ENCODE data around the gene MCUB.
A peak's percentile ranks its signal among the peaks of the same experiment; 100 is the strongest.
"Not testable (repeated sequence)": the region's sequence is repeated elsewhere in the genome, so short reads cannot be mapped to it uniquely, and the experiment has no call there.

The MCUB gene

DNA sequence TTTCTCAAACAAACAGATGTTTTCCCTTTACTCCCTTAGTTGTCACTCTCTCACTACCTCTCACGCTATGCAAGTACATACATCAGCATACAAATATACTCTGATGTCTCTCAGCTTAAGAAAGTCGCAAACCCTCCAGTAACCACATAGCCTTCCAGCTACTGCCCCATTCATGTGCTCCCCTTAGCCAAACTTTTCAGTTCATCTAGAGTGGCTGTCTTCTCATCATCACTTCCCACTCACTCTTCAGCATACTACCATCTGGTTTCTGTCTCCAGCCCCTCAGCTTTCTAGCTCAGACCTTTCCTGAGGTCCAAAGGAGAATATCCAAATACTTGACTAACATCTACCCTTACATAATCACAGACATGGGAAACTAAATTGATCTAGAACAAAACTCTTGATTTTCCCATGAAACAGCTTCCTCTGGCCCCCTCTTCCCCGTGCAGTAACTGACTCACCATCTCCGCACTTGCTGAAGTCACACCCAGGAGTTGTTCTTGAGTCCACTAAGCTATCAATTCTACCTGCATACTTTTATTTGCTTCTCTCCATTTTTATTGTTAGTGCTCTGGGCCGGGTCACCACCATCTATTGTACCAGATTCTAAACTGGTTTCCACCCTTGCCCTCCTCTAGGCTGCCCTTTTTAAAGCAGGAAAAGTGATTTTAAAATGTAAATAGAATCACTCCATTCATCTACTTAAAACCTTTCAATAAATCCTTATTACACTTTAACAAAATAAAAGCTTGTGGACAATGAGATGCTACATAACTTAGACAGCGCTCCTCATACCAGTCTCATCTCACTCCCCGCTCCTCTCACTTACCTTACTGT is 86.0 kb downstream of the MCUB start:
- no peak for DNase-seq

GRCh38 chr4:109648266-109648996 is 88.4 kb downstream of the MCUB start:
- peak; percentile 53 for DNase-seq

GRCh38 chr4:109648997-109649575 is 89.0 kb downstream of the MCUB start:
- no peak for DNase-seq

DNA sequence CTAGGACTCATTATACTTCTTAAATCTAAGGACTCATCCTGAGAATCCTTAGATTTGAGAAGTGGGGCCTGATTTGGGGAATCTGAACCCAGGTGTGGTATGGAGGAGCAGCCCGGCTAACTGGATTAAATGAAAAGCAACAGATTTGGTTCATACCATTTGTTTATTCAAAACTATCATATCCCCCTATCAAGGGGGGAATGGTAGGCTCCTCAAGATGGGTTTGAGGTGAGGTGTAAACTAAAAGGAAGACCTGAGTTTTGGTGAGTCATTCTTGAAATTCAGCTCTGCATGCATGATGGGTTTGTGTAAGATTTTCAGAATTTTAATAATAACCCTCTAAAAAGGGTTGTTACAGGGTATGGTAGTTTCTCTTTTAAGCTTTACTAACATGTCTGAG is 89.8 kb downstream of the MCUB start:
- no peak for DNase-seq

- no peak for DNase-seq
Measured at GRCh38 chr4:109655396-109655795, 95.3 kb downstream of the MCUB start.

DNA sequence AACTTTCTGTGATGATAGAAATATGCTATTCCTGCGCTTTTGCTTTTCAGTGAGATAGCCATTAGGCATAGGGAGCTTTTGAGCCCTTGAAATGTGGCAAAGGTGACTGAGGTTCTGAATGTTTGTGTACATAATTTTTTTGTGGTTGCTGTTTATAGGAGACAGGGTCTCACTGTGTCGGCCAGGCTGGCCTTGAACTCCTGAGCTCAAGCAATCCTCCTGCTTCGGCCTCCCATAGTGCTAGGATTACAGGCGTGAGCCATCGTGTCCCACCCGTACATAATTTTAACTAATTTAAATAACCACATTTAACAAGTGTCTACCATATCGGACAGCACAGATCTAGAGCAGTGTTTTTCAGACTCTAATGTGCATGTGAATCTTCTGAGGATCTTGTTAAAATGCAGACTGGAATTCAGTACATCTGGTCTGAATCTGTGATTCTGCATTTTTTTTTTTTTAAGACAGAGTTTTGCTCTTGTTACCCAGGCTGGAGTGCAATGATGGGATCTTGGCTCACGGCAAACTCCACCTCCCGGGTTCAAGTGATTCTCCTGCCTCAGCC is 97.9 kb downstream of the MCUB start:
- no peak for DNase-seq

DNA sequence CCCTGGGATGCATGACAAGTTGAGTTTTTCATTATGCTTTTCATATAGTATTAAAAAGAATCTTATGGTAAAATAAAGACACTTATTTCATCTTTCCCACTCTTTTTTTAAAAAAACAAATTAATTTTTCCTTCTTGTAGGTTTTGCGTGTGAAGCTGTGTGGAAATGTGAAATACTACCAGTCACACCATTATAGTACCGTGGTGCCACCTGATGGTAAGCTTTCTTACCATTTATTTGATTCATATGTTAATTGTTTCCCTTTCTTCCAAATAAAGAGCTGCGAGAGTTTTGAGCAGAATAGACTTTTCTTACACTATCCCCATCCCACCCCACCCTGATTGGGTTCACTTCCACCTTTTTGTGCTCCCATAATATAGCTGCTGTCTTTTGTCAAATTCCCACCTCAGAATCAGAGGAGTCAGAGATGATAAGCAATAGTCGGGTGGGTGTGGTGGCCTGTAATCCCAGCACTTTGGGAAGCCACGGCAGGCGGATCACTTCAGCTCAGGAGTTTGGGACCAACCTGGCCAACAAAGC is 98.9 kb downstream of the MCUB start:
- no peak for DNase-seq

DNA sequence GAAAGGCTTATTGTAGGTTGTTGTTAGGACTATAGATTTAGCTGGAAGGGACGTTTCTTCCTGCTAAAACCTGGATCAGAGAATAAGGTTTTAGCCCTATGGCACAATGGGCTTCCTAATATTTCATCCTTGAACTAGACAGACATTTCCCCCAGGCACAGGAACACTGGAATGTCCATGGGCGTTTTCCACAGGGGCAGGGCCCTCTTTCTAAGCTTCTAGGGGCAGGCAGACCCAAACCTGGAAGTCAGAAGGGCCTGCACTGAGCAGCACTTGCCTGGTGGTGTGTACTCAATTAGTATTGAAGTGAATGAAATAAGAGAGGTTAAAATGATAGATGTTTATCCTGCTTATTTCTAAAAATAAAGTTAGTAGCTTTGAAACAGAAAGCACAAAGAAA is 102.1 kb downstream of the MCUB start:
- DNase-seq, result no peak

DNA sequence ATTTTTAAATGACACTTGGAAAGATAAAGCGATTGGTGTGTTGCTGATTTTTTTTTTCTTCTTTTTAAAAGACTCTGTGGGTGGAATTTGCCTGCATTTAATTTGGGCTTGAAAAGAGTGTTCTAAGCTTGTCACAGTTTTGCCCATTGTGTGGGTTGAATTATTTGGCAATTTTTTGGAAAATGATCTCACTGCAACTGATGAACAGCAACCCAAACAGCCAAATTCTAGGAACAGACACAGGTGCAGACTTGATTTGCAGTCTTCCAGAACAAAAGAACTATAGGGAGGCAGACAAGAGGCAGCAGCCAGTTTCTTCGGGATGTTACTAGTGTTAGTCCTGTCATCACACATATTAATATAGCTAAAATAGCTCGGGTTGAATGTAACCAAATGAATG is 102.7 kb downstream of the MCUB start:
- peak; percentile 24 for DNase-seq

DNA sequence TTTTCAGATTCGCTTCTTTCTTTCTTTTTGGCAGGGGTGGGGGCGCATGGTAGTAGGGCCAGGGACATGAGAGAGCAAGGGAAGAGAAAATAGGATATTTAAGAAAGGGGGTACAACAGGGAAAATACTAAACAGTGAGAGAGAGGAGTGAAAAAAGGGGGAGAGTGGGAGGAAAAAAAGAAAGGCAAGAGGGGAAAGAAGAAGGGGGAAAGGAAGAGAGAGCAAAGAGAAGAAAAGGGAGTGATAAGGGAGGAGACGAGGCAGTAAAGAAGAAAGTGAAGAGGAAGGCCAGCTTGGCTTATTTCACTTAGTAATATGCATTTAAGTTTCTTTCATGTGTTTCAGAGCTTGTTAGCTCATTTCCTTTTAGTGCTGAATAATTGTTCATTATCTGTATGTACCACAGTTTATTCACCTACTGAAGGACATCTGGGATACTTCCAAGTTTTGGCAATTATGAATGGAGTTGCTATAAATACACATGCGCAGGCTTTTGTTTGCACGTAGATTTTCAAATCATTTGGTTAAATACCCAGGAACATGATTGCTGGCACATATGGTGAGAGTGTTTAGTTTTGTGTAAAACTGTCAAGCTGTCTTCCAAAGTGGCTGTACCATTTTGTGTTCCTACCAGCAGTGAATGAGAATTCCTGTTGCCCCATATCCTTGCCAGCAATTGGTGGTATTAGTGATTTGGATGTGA is 105.9 kb downstream of the MCUB start:
- DNase-seq, result peak; percentile 90

DNA sequence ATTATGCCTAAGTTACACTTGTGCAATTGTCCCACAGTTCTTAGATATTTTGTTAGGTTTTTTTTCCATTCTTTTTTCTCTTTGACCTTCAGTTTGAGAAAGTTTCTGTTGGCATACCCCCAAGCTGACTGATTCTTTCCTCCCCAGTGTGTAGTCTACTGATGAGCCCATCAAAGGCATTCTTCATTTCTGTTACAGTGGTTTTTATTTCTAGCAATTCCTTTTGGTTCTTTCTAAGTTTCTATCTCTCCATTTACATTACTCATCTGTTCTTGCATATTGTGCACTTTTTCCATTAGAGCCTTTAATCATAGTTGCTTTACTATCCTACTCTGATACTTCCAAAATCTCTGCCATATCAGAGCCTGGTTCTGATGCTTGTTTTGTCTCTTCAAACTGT is 111.3 kb downstream of the MCUB start:
- no peak for DNase-seq

DNA sequence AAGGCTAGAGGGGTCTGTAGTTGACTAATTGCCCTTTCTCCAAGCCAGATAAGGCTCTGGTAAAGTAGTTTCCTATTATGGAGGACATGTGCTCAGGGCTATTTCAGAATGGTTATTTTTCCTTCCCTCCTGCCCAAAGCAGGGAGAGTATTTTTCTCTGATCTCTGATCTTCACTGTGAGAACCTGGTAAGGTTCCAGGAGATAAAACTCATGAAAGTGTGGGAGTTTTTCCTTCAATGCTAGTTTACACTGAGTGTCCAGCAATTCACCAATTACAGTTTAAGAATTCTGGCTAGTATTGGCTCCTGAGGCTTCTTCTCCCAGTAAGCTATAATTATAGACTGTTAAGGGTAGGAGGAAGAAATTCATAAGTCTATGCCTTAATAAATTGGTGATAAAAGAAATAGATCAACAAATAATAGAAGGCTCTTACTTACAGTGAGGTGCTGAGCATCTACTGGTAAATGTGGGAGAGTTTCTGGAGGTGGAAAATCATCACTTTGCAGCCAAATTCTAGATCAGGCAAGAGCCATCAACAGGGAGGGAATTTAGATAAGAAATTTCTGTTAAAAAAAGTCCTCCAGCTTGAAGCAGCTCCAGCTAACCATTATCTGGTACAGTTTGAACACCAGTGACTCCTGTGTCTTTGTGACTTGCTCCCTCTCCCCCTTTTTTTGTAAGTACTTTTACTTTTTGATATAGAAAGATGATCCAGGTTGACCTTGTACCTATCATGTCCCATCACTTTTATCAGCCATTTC is 112.3 kb downstream of the MCUB start:
- DNase-seq, result no peak

- peak; percentile 61 for DNase-seq
Measured at GRCh38 chr4:109673303-109673702, 113.3 kb downstream of the MCUB start.

DNA sequence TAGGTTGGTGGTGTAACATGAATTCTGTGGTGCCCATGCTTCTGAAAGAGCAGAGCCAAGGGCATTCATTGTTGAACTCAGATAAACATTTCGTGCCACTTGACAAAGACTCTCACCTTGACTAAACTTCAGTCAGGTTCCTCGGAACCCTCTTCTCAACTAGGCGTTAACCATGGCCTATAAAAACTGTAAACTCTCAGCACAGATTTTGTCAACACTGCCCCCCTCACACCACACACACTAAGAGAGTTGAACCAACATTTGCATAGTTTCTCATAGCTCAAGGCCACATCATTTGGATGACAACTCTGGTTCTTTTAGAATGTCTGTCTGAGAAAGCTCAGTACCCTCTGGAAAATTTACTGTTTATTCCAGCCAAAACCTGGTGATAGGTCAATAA is 115.1 kb downstream of the MCUB start:
- DNase-seq, result no peak

DNA sequence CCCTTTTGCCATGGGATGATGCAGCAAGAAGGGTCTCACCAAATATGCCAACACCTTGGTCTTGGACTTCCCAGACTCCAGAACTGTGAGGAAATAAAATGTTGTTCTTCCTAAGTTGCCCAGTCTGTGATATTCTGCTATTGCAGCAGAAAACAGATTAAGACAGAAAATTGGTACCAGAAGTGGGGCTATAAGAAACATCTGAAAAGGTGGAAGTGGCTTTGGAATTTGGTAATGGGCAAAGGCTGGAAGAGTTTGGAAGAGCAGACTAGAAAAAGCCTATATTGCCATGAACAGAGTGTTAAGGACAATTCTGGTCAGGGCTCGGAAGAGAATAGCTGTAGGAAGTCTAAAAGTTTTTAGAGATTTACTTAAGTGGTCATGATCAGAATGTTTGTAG is 115.8 kb downstream of the MCUB start:
- no peak for DNase-seq

DNA sequence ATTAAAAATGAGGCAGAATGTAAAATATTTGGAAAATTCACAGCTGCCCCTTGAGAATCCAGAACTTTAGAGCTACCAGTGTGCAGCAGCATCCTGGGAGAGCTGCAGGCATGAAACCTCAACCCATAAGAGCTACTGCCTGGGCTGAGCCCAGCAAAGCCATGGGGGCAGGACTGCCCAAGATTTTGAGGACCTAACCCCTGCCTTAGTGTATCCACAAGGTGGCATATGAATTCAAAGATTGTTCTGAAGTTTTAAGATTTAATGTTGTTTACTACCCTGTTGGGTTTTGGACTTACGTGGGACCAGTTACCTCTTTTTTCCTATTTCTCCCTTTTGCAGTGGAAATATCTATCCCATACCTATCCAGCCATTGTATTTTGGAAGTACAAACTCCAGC is 116.8 kb downstream of the MCUB start:
- no peak for DNase-seq

DNA sequence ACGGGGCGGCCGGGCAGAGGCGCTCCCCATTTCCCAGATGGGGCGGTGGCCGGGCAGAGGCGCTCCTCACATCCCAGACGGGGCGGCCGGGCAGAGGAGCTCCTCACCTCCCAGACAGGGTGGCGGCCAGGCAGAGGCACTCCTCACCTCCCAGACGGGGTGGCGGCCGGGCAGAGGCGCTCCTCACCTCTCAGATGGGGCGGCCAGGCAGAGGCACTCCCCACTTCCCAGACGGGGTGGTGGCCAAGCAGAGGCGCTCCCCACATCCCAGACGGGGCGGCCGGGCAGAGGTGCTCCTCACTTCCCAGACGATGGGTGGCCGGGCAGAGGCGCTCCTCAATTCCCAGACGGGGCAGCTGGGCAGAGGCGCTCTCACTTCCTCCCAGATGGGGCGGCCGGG is 118.4 kb downstream of the MCUB start:
- DNase-seq, result not testable (repeated sequence)

DNA sequence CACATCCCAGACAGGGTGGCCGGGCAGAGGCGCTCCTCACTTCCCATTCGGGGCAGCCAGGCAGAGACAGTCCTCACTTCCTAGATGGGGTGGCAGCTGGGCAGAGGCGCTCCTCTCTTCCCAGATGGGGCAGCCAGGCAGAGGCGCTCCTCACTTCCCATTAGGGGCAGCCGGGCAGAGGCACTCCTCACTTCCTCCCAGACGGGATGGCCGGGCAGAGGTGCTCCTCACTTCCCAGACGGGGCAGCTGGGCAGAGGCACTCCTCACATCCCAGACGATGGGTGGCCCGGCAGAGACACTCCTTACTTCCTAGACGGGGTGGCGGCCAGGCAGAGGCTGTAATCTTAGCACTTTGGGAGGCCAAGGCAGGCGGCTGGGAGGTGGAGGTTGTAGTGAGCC is 118.9 kb downstream of the MCUB start:
- DNase-seq, result not testable (repeated sequence)

- peak; percentile 51 for DNase-seq
Measured at GRCh38 chr4:109682875-109683274, 122.8 kb downstream of the MCUB start.

- DNase-seq, result no peak
Measured at GRCh38 chr4:109683621-109684253, 123.7 kb downstream of the MCUB start.

DNA sequence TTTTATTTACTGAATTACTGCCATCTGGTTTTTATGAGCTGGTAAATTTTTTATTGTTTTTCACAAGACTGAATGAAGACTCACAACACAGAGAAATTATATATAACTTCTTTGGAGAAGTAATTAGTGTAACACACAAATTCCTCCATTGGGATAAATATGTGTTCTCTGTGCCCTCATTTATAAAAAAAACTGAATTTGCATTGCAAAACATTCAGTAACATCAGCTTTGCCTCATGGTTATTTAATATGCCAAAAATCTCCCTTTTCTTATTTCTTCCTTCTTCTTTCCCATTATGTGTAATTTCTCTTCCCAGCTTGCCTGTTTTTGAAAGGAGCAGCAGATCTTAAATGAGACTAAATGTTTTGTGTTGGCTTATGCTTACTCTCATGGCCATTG is 124.7 kb downstream of the MCUB start:
- no peak for DNase-seq

Data from NCI-H69 (cell line).